Fibroblast of skin of scalp (primary cell): ENCODE measurements around the gene SOX13.
A peak's percentile ranks its signal among the peaks of the same experiment; 100 is the strongest.

Source experiments
- DNase-seq: peaks from one replicate; pipeline ENCODE4 v3.0.0-alpha.2; 2013

Gene SOX13

DNA sequence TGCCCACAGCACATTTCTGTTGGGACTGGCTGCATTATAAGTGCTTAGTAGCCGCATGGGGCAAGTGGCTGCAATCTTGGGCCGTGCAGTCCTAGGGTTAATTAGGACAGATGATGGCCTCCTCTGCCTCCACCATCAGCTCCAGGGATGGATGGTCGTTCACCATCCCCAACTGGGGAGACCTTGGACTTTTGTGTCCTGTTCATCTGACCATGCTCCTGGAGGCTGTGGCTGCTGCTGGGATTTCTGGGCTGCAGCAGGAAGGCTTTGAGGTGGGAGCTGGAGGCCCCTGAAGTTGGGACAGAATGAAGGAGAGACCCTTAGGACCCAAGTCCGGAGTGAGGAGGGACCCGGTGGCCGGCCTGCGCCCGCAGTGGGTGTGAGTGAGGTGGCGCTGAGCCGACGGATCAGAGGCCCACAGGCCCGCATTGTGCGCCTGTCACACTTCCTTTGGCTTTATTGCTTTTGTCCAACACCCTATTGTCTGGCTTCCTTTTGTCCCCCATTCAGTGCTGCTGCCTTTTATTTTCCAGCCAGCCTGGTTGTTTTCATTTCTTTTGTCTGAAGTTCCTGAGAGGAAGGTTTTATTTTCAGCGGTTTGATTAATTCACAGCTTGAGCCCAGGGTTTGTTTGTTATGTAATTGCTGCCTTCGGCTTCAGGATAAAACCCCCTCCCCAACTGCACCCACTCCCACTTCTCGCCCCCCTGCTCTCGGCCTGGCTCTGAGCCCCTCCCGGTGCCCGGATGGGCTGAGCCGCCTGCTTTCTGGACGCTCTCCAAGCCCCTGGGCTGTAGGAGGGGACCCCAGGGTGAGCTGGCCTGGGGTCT lies 35.6 kb downstream of the SOX13 start:
- DNase-seq = no peak

DNA sequence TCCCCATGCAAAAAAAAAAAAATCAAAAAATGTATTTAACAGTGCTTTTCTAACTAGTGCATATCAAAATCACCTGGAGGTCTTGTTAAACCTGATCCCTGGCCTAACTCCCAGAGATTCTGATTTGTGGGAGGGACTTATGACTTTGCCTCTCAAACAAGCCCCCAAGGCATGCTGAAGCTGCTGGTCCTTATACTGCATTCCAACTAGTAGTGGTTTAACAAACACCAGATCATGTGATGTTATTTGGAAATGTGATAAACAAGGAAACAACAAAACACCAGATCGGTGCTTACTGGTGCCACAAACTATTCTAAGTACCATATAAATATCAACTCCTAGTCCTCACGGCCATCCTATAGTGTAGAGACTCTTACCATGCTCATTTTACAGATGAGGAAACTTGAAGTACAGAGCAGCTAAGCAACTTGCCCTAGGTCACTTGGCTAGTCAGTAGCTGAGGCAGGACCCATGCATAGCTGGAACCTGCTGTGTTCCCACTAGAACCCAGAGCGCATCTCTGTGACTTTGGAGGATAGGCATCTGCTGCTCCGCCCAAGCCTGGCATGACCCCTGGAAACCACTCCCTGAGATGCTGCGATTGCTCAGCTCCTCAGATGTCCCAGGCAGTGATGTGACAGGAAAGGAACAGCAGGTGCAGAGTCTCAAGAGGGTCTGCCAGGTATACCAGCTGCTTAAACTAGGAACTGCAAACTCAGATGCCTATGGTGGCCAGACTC lies 38.1 kb downstream of the SOX13 start:
- DNase-seq = no peak

DNA sequence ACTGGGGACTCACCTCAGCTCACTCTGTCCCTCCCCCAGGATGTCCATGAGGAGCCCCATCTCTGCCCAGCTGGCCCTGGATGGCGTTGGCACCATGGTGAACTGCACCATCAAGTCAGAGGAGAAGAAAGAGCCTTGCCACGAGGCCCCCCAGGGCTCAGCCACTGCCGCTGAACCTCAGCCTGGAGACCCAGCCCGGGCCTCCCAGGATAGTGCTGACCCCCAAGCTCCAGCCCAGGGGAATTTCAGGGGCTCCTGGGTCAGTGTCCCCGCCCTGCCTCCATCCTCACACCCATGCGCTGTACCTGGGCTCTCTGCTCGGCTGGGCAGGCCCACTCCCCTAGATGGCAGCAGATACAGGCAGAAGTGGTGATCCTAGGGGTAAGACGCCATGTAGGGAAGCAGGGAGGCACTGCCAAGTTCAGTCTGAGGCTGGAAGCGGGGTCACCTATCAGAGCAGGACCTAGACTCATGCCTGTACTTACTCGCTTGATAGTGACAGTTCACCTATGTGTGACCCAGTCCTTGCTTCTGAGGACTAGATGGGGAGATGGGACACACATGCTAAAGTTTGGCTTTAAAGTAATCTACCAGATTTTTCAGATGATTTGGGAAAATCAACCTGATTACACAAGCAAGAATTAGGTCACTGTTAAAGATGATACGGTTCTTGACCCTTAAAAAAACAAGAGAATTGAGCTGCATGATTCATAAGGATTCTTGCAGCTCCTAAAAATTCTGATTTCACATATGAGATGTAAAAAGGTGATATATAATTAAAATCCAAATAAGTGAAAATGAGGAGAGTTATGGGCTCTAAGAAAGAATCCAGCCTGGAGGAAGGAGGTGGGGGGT lies 40.2 kb downstream of the SOX13 start:
- DNase-seq = no peak

DNA sequence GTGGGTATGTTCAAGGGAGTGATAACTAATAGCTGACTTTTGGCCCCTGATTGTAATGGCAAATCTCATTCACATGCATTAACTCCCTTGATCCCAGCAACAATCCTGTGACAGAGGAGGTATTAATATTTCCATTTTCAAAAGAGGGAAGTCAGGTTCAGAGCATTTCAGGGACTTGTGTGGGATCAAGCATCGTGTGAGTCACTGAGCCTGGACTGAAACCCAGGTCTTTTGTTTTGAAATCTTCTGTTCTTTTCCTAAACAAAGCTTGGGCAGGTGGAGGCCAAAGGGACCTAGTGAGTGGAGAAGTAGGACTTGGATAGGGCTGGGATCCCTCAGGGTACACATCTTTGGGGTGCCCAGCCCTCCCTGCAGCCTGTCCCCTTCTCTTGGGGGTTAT lies 41.0 kb downstream of the SOX13 start:
- DNase-seq = no peak

DNA sequence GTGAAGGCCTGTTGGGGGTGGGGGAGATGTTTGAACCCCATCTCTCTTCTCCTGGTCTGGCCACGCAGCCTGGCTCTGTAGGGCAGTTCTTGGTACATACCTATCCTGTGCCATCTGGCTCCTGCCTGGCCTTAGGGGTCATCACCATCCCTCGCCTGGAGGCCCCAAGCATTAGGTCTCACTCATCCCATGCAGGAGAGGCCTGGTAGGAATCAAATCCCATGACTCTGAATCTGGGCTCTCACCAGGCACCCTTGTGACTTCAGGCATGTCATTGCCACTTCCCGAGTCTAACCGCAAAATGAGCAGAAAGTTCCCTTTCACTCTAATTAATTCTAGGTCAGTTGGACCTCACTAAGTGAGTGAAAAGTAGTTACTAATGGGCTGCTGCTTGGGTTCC lies 41.7 kb downstream of the SOX13 start:
- no peak for DNase-seq

DNA sequence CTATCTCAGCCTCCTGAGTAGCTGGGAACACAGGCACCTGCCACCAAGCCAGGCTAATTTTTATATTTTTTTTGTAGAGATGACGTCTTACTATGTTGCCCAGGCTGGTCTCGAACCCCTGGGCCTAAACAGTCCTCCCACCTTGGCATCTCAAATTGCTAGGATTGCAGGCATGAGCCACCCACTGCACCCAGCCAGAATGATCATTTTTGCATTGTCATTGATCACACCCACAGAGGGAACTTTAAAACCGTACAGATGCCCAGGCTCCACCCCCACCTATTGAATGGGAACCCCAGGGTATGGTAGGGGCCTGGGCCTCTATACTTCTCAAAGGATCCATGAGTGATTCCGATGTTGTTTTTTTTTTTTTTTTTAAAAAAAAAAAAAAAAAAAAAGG lies 42.2 kb downstream of the SOX13 start:
- no peak for DNase-seq

DNA sequence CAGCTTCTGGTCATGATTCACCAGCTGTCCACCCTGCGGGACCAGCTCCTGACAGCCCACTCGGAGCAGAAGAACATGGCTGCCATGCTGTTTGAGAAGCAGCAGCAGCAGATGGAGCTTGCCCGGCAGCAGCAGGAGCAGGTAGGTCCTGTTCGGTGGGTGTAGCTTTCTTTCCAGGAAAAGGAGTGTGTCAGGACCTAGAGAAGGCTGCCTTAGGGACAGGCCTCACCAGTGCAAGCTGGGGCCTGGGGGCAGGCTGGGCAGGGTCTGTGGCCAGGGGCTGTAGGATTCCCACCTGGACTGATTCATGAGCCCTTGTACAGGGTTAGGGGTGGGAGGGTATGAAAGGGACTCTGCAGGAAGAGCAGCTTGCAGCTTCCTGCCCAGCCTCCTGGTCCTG lies 43.6 kb downstream of the SOX13 start:
- DNase-seq = no peak

DNA sequence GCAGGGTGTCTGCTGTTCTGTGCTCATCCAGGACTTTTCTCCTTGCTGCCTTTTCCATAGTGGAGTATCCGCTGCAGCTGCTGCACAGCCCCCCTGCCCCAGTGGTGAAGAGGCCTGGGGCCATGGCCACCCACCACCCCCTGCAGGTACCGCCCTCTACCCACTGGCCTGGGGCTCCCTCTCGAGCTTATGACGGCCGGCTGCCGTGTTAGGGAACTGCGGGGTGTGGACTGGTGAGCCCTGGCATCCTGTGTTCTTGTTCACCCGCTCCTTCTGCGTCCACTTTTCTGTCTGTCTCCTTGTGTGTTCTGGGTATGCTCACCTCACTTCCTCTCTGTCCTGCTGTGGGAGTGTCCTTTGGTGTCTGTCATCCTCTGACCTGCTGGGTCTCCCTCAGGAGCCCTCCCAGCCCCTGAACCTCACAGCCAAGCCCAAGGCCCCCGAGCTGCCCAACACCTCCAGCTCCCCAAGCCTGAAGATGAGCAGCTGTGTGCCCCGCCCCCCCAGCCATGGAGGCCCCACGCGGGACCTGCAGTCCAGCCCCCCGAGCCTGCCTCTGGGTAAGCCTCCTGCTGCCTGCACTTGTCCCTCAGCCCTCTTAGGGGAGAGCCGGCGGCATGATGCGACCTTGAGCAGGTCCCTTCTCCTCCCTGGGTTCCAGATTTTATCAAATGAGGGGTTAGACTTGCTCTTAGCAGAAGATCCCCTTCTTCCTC lies 49.1 kb downstream of the SOX13 start:
- DNase-seq = no peak

DNA sequence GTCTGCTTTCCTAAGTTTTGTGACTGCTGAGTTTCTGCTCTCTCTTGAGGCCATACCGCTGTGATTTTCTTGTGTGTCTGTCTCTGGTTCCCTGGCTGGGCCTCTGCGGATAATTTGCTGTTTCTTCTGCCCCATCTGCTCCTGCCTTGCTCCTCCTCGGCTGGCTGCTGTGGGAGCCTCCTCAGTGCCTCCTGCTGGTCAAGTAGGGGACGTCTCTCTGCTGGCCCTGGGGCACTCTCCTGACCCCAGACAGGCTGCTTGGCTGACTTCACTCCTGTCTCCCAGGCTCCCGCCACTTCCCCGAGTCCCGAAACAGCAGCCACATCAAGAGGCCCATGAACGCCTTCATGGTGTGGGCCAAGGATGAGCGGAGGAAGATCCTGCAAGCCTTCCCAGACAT lies 50.5 kb downstream of the SOX13 start:
- DNase-seq = no peak

DNA sequence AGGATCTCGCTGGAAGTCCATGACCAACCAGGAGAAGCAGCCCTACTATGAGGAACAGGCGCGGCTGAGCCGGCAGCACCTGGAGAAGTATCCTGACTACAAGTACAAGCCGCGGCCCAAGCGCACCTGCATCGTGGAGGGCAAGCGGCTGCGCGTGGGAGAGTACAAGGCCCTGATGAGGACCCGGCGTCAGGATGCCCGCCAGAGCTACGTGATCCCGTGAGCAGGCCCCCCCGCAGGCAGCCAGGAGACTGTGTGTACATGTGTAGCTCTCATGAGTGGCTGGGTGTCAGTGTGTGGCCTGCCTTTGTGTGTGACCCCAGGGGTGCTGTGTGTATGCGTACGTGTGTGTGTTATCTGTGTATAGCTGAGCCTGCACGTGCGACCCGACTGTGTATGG lies 51.7 kb downstream of the SOX13 start:
- DNase-seq = no peak

DNA sequence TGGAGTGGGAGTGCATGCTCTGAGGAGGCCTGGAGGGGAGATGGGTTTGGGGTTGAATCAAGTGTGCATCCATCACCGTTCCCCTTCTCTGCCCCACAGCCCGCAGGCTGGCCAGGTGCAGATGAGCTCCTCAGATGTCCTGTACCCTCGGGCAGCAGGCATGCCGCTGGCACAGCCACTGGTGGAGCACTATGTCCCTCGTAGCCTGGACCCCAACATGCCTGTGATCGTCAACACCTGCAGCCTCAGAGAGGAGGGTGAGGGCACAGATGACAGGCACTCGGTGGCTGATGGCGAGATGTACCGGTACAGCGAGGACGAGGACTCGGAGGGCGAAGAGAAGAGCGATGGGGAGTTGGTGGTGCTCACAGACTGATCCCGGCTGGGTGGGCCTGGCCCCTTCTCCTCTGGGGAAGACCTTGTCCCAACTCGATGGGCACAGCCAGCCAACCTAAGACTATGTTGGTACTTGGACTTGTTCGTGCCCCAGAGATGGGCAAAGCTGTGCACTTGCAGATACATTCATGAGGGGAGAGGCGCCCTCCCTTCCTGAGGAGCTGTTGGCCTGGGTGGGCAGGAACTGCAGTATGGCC lies 52.9 kb downstream of the SOX13 start:
- no peak for DNase-seq

DNA sequence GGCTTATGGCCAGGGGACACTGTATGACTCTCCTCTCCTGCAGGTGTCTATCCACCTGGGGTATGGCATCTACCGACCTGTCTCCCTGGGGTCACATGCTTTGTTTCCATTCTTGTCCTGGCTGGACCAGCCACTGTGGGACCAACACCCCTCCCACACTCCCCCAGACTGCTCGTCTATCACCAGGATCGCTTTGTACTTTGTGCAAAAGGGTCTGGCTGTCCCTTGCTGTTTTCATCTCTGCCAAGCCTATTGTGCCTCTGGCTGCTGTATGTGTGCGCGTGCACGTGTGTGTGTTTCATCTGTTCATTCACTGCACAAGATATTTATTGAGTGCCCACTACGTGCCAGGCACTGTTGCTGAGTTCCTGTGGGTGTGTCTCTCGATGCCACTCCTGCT lies 53.5 kb downstream of the SOX13 start:
- DNase-seq = no peak

DNA sequence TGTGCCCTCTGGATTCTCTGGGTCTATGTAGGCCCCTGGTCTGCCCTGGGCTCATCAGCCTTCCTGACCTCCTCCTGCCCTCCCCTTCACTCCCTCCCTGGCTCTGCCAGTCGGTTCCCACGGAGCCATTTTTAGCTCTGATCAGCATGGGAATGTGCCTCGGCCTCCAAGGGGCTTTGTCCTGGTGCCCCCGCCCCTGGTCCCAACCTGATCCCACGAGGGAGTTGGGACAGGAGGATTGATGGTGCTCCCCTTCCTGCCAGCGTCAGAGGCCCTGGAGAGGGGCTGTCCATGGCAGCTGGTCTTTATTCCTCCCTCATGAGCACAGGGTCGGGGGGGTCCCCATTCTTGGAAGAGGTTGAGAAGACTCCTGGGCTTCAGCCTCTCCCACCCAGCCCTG lies 54.0 kb downstream of the SOX13 start:
- no peak for DNase-seq

DNA sequence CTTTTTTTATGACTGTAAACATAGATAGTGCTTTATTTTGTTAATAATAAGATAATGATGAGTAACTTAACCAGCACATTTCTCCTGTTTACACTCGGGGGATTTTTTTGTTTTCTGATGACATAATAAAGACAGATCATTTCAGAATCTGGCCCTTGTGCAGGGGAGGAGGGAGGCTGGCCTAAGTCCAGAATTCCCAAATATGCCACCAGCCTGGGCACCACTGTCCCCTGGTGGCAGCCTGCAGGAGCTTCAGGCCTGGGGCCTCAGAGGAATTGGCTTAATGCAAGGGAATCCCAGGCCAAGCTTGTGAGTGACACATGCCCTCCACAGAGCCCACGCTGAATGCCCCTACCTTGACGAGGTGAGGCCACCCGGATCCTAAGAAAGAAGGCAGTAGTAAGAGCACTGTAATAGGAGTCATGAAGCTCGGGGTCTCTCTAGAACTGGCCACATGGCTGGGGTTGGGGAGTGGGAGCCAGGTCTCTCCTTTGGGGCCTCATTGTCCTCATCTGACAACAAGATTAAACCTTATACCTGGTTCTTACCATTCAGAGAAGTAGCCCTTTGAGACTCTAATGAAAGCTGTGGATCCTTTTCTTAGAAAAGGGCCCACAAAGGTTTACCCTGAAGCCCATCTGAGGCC lies 54.8 kb downstream of the SOX13 start:
- peak; percentile 90 for DNase-seq

DNA sequence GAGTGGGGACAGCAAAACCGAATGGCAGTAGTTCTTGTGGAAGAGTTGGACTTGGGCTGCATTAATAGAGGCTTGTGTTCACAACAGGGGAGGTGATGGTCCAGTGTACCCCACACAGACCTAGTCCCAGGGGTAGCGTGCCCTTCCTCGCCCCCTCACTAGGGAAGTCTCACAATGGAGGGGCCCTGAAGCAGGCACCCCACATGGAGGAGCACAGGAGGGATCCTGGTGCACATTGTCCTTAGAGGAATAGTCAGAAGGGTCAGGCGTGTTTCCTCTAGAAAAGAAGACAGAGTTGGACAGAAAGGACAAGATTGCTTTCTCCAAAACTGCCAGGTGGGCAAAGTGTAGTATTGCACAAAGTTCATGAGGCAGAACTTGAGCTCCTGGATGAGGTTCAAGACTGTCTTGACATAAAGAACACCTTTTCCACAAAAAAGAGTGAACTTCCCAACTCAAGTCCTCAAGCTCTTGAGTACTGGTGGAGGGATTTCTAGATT lies 55.6 kb downstream of the SOX13 start:
- DNase-seq = no peak

DNA sequence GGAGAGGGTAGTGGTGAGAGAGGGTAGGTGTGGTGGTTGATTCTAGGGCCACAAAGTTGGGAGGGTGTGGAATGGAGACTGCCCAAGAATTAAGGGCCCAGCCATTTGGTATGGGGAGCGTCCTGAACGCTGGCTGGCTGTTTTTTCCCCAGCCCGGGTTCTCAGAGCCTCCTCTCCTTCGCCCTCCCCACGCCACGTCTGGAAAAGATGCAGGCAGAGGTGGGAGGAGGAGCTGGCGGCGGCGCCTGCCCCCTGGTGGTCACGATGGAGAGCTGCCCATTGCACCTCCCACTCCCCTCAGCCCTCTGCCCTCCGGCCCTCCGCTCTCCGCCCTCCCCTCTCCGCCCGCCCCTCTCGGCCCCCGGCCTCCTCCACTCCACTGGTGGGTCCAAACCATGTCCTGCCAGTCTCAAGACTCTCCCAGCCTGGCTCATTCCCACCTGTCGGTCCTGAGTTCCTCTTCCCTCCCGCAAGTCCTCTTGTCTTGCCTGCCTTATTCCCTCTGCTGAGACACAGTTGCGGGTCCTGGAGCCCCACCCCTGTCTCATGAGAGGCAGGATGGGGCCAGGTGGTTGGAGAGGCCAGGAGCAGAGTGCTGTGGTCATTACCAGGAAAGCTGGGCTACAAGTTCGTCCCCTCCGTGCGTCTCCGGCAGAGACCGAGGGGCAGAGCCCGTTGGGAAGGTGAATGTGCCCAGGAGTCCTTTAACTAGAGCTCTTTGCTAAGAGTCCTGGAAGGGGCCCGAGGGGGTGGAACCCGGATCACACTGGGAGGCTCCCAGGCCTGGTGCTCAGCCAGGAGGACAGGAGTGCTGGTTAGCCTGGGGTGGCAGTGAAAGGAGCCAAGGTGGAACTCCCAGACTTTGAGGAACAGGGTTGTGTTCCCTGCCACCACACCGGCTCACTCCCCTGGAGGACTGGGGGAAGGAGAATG lies 56.3 kb downstream of the SOX13 start:
- DNase-seq = peak; percentile 73

DNA sequence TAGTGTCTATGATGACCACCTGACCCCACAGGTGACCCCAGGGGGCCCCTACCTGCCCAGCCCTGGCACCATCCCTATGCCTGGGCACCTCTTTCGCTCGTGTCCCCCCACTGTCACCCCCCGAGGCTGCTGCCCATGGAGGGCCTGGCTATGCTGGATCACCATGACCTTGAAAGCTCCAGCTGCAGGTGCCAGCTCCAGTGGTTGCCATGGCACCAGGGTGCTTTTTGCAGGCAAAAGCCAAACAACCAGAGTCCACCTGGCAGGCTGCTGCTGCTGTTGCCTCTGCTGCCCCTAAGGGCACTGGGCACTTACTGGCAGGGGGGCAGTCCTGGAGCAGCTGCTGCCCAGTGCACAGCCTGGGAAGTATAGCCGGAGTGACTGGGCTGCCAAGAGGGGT lies 57.3 kb downstream of the SOX13 start:
- no peak for DNase-seq

DNA sequence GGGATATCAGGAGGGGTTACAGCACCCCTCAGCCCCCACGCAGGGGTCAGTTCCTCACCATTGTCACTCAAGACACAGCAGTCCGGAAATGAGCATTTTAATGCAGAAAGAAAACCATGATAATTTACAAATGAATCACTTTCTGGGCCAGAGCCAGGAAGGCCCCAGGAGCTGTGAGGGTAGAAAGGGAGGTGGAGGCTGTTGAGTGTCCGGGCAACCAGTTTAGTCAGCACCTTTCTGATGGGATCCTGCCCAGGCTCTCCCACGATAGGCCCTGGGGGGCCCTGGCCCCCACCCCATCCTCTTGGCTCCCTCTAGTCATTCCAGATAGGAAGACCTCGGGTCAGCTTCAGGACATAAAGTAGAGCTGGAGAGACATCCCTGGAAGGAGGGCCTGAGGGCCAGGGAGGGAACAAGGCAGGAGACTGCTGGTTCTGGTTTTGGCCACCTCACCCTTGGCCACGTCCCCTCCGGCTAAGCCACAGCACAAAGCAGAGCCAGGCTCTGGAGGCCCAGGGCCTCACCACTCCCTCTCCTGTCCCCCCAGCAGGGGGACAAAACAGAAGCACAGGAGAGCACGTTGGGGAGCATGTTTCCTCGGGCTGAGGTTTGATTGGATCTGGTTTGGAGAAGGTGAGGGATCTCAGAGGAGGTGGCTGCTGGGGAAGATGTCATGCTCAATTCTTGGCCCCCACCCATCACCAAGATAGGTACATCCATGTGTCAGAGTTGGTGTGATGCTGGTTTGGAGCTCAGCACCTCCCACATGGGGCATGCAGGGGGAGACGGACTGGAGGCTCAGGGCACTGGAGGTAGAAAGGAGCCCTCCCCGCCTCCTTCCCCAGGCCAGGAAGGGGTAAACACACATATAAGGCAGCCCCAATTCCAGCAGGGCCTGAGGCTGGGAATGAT lies 58.3 kb downstream of the SOX13 start:
- DNase-seq = peak; percentile 90

DNA sequence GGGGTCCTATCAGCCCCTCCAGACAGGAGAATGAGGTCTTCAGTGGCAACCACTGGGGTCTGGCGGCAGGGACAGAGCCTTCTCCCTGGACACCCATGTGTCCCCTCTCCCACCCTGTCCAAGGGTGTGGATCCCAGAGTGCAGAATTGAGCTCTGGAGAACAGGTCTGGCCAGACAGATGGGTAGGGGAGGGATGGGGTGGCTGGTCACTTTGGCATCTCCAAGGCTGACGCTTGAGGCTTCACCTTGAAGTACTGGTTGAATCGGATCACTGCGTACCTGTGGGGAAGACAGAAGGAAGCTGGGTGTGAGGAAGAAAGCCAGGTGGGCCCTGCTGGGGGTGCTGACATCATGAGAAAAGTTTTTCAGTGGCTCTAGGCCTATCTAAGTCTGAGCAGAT lies 59.1 kb downstream of the SOX13 start:
- DNase-seq = no peak
